Right lobe of liver (tissue), 6 donors: ENCODE data around the gene PRKCQ. TPM values are rescaled to one million over a fixed set of nuclear protein-coding genes. Genes with fewer than 3 reads are reported as not detected.

Experiments
- ATAC-seq, 4 donors: fragments of 200-7000 bp; cut with Tn5 transposase; one replicate each; pipeline ENCODE4 v1.9.1; 2020; ENCODE audit warnings: mild to moderate bottlenecking in 4 of 4, moderate library complexity in 4 of 4
- DNase-seq, 3 donors: peaks; one replicate each; pipeline ENCODE4 v3.0.0-alpha.2; 2020
- H3K27ac ChIP-seq, 3 donors: fragments of 200-600 bp; one replicate each; pipeline ENCODE4 v1.8.0; 2022
- H3K27me3 ChIP-seq, 2 donors: fragments of 200-600 bp; one replicate each; pipeline ENCODE4 v1.8.0; 2022
- H3K36me3 ChIP-seq, 4 donors: fragments of 200-600 bp; sonication (generic) in 1 of 4; one replicate each; pipeline versions ENCODE4 v1.5.1 to v1.8.0; 2017 to 2022; ENCODE audit warnings: control low read depth in 1 of 4
- H3K4me1 ChIP-seq, 4 donors: fragments of 200-600 bp; sonication (generic) in 1 of 4; one replicate each; pipeline versions ENCODE4 v1.5.1 to v1.8.0; 2017 to 2022; ENCODE audit warnings: control low read depth in 1 of 4
- H3K4me3 ChIP-seq, 3 donors: fragments of 200-600 bp; one replicate each; pipeline ENCODE4 v1.8.0; 2022
- H3K9me3 ChIP-seq, 4 donors: fragments of 200-600 bp; sonication (generic) in 1 of 4; one replicate each; pipeline versions ENCODE4 v1.5.1 to v1.8.0; 2017 to 2022; ENCODE audit warnings: control low read depth in 1 of 4
- POLR2A ChIP-seq: fragments of 450-650 bp; IDR thresholded peaks from one replicate; pipeline ENCODE4 v1.6.1; 2017; ENCODE audit warnings: antibody characterized with exemption, mild to moderate bottlenecking
- WGBS: methylation state at CpG from one replicate; pipeline ENCODE4 v1.1.6; 2018; ENCODE audit warnings: low coverage, low lambda C conversion rate; ENCODE audit not compliant: insufficient coverage; ENCODE audit errors: missing lambda C conversion rate; 5-methylcytosine and 5-hydroxymethylcytosine counted together
- intact Hi-C, 2 donors: fragments of 100-400 bp; cut with DNase I; formaldehyde crosslinking; loops; one replicate each; pipeline versions ENCODE4 v1.11.2 to v1.14.1; 2022
- total RNA-seq, 6 experiments: library from RNA; depleted of rRNA in 2 of 6; stranded (reverse); fragments of >200 nt in 2 of 6; fragmentation: NEBNext Ultra II Directional in 3 of 6; extraction: Animal tissue kit (Norgen Biotek cat#: 25700) in 3 of 6; gene quantifications; one replicate each; pipeline versions ENCODE4 v1.1.0 to v1.2.4, GENCODE V29; 2016 to 2023
- TF ChIP-seq, protein P1 (sequence below), 4 donors: fragments of 200-600 bp in 3 of 4; fragments of 450-650 bp in 1 of 4; IDR thresholded peaks; one replicate each; pipeline versions ENCODE4 v1.5.1 to v1.8.0; 2016 to 2022; ENCODE audit warnings: antibody characterized with exemption in 4 of 4, mild to moderate bottlenecking in 2 of 4
- donor health status: DM: no; HTN: yes; CAD: no.
- donor health status: DM: no; HTN: no; CAD: no.
- donor health status: DM: no; HTN: no; CAD: no.
- donor health status: DM: no; HTN: yes; CAD: no.
- donor health status: DM: no; HTN: yes; CAD: no.

PRKCQ gene
- total RNA-seq, 6 experiments from 2014 or later: 0.12 to 0.60 (median 0.16) TPM

DNA sequence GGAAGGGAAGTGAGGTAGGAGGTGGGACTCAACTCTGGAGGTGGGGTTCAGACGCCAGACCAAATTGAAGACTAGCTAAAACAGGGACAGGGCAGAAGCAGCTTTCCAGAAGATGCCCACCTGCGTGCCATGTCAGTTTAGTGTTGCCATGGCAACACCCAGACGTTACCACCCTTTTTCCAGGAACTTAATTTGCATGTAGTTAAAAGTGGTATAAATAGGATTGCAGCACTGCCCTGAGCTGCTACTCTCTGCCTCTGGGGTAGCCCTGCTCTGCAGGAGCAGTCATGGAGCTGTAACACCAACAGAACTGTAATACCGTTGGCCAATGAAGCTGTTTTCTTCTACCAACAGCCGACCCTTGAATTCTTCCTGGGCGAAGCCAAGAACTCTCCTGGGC lies 93.8 kb downstream of the PRKCQ start:
- no peak overlapping the region for H3K4me3 ChIP-seq
- WGBS: 46% methylated on average over 2 of the region's 6 CpGs
- no peaks in the 10 kb centered on the region for H3K4me1 ChIP-seq
- DNase-seq: no peak
- H3K36me3 ChIP-seq: no peaks in the 10 kb centered on the region
- no peaks in the 10 kb centered on the region for H3K27me3 ChIP-seq
- ATAC-seq: no peak
- TF ChIP-seq, protein P1, sequence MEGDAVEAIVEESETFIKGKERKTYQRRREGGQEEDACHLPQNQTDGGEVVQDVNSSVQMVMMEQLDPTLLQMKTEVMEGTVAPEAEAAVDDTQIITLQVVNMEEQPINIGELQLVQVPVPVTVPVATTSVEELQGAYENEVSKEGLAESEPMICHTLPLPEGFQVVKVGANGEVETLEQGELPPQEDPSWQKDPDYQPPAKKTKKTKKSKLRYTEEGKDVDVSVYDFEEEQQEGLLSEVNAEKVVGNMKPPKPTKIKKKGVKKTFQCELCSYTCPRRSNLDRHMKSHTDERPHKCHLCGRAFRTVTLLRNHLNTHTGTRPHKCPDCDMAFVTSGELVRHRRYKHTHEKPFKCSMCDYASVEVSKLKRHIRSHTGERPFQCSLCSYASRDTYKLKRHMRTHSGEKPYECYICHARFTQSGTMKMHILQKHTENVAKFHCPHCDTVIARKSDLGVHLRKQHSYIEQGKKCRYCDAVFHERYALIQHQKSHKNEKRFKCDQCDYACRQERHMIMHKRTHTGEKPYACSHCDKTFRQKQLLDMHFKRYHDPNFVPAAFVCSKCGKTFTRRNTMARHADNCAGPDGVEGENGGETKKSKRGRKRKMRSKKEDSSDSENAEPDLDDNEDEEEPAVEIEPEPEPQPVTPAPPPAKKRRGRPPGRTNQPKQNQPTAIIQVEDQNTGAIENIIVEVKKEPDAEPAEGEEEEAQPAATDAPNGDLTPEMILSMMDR (IDR thresholded peaks at IDR 0.05): no peak
- TF ChIP-seq POLR2A: no peak
- no peak overlapping the region for H3K27ac ChIP-seq
- H3K9me3 ChIP-seq: no peaks in the 10 kb centered on the region
- intact Hi-C loops: no loop called here

DNA sequence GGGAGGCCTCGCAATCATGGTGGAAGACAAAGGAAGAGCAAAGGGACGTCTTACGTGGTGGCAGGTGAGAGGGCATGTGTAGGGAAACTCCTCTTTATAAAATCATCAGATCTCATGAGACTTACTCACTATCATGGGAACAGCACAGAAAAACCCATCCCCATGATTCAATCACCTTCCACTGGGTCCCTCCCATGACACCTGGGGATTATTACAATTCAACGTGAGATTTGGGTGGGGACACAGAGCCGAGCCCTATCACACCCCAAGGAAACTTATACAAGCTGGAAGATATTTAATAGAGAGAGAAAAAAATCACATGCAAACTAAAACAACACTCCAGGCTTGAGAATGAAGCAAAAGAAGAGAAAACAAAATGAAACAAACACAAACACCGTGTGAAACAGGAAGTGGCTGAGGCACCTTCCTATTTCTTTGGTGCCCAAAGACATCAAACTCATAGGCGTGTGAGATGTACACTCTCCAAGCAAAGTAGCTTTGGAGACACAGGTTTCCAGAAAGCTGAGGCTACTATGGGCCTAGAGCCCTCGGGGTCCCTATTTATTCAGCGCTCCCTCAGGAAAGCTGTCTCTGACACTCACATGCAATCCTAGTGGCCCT lies 97.2 kb downstream of the PRKCQ start:
- ATAC-seq: no peak
- intact Hi-C loops: no loop called here
- H3K4me3 ChIP-seq: no peak overlapping the region
- H3K36me3 ChIP-seq: no peaks in the 10 kb centered on the region
- H3K4me1 ChIP-seq: no peaks in the 10 kb centered on the region
- H3K9me3 ChIP-seq: no peaks in the 10 kb centered on the region
- H3K27me3 ChIP-seq: no peaks in the 10 kb centered on the region
- no peak for DNase-seq
- 57% methylated on average over 7 of the region's 9 CpGs for WGBS
- H3K27ac ChIP-seq: no peak overlapping the region
- TF ChIP-seq POLR2A: no peak
- TF ChIP-seq, protein P1 (IDR thresholded peaks at IDR 0.05): no peak

DNA sequence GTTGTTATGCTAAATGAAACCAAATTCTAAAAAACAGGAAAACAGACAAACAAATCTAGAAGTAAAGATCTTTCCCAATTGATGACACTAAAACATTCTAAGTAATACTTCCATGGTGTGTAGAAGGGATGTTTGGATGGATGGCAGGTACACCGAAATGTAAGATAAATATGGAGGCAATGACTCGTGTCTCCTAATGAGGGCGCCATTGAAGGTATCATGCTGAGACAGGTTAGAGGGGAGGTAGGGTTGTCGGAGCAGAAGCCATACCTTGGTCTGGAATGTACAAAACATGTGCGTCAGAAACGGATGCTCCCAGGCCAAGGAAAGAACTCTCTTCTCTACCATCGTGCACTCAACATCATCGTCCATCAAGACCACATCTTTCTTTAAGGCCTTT lies 101.4 kb downstream of the PRKCQ start:
- ATAC-seq (no peak), DNase-seq (no peak)
- Histone ChIP-seq H3K27me3 (no peaks in the 10 kb centered on the region), H3K4me3 (no peak overlapping the region), H3K9me3 (no peaks in the 10 kb centered on the region), H3K4me1 (no peaks in the 10 kb centered on the region), H3K36me3 (no peaks in the 10 kb centered on the region), H3K27ac (no peak overlapping the region)
- intact Hi-C loops: no loop called here
- WGBS: 88% methylated on average over 8 of the region's 8 CpGs
- TF ChIP-seq POLR2A: no peak
- TF ChIP-seq, protein P1 (IDR thresholded peaks at IDR 0.05): no peak

DNA sequence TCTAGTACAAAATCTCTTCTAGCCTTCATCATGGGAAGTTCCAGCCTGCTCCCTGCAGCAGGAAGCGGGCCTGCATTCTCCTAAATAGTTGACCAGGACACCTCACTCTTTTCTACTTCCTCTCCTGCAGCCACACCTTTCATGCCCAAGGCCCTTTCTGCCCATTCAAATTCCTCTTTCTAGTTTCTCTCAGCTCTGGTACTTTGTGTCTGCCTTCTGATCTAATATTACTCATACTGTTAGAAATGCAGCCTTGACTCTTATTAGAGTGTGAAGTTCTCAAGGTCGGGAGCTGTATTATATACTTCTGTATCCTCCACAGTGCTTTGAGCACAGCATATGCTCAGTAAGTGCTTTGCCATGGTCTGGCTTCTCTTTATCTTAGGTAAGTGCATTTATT lies 103.1 kb downstream of the PRKCQ start:
- intact Hi-C loops: no loop called here
- ATAC-seq: no peak

More for the DNA sequence above, 103.1 kb downstream of the PRKCQ start:
- H3K36me3 ChIP-seq: no peaks in the 10 kb centered on the region
- DNase-seq: no peak
- H3K4me1 ChIP-seq: no peaks in the 10 kb centered on the region
- 73% methylated on average over 2 of the region's 2 CpGs for WGBS
- H3K4me3 ChIP-seq: no peak overlapping the region
- no peaks in the 10 kb centered on the region for H3K27me3 ChIP-seq
- no peak overlapping the region for H3K27ac ChIP-seq
- no peaks in the 10 kb centered on the region for H3K9me3 ChIP-seq
- TF ChIP-seq POLR2A: no peak
- TF ChIP-seq, protein P1 (IDR thresholded peaks at IDR 0.05): no peak
